AML-193 (cell line): ENCODE data around the gene SLBP.
A peak's percentile ranks its signal among the peaks of the same experiment; 100 is the strongest.

Experiments
- DNase-seq, 2 experiments: peaks; one replicate each; lab custom pipeline; 2025; lab: John Stamatoyannopoulos, UW

SLBP gene

GRCh38 chr4:1749370-1749769, 37.3 kb upstream of the SLBP start:
- no peak for DNase-seq

DNA sequence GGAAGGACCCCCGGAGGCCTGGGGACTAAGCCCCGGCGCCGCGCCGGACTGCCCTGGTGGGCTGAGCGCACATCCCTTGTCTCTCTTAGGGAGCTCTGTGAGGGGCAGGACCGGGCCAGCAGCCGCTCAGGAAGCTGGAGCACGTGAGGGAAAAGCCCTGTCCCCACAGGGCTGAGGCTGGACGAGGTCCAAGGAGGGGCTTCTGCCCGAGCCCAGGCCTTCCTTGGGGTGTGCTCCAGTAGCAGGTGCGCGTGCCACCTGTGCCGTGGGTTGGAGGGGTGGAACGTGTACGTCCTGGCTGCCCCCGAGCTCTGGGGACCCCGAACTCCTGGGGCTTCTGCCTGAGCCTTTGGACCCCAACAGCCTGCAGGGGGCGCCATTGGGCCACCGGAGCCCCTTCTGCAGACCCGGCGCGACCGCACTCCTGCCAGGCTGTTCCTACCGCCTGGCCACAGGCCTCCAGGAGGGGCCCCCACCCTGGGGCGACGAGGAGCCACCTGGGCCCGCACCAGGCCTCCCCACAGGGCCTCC, 36.4 kb upstream of the SLBP start:
- peak; percentile 41 to 53 for DNase-seq

- no peak for DNase-seq
Observed at GRCh38 chr4:1747603-1747967, 35.5 kb upstream of the SLBP start.

DNA sequence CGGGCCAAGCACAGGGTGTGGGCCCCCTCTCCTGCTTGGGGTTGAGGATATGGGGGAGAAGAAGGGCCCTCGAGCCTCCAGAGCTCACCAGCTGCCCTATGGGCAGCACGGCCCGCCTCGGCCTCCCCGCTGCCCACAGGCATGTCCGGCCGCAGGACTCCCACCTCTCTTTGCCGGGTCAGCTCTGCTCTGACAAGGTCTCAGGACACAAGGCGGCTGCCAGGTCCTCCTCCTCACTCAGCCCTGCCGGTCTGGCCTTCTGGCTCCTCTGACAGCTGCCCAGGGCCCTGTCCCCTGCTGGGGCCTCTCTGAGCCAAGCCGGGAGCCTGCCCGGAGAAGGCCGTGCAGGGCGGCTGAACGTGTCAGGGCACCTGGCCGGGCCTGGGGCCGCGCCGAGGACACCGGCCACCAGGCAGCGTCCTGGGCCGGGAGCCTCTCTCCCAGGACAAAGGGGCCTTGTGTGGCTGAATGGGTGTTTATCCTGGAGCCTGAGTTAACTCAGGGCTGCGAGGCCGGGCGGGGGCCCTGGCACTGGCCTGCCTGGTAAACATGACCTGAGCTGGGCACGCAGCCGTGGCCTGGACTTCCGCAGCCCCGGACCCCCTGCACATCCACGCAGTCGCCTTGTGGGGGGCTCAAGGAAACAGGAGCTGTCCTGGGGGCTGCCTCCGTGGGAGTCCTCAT, 34.9 kb upstream of the SLBP start:
- no peak for DNase-seq

- DNase-seq, result peak; percentile 44 to 67
Observed at GRCh38 chr4:1746265-1746691, 34.2 kb upstream of the SLBP start.

- no peak for DNase-seq
Observed at GRCh38 chr4:1745697-1746096, 33.6 kb upstream of the SLBP start.

DNA sequence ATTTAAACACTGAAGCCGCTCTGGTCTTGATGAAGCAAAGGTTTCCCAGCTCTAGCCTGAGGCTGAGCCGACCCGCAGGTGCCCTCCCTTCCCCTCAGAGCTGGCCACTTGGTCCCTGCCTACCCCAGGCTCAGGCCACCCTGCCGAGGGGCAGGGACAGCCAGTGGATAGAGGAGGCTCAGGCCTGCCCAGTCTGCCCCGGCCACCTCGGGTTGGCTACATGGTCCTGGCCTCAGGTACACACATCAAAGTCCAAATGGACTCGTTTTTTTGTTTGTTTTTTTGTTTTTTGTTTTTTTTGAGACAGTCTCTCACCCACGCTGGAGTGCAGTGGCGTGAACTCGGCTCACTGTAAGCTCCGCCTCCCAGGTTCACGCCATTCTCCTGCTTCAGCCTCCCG, 33.0 kb upstream of the SLBP start:
- no peak for DNase-seq

DNA sequence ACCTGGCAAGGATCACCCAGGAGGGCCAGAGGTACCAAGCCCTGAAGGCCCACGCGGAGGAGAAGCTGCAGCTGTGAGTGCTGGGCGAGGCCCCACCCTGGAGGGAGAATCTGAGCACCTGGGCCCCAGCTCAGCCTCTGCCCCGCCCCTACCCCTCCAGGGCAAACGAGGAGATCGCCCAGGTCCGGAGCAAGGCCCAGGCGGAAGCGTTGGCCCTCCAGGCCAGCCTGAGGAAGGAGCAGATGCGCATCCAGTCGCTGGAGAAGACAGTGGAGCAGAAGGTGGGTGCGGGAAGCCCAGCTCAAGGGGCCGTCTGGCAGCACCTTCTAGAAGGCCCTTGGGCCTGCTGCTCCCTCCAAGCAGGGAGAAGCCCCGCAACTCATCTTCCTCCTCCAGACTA, 32.4 kb upstream of the SLBP start:
- no peak for DNase-seq

GRCh38 chr4:1743975-1744374, 31.9 kb upstream of the SLBP start:
- DNase-seq, result no peak

- DNase-seq, result no peak
Observed at GRCh38 chr4:1743551-1743950, 31.4 kb upstream of the SLBP start.

GRCh38 chr4:1741208-1741607, 29.1 kb upstream of the SLBP start:
- no peak for DNase-seq

- DNase-seq, result no peak
Observed at GRCh38 chr4:1740021-1740545, 28.0 kb upstream of the SLBP start.

- no peak for DNase-seq
Observed at GRCh38 chr4:1739358-1739757, 27.2 kb upstream of the SLBP start.

GRCh38 chr4:1738410-1738809, 26.3 kb upstream of the SLBP start:
- no peak for DNase-seq

GRCh38 chr4:1737666-1738065, 25.5 kb upstream of the SLBP start:
- no peak for DNase-seq

DNA sequence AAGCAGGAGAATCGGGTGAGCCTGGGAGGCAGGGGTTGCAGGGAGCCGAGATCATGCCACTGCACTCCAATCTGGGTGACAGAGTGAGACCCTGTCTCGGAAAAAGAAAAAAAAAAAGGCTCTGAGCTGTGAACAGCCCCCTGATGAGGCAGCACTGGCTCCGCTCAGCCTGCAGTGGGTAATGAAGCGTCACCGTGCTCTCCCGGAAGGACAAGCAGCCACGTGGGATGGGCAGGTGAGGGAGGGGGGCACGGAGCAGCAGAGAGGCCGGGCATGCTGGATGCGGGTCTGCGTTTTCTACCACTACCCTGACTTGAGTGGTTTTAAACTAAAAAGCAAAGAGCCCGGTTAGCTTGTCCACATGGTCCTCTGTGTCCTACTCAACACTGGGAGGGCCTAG, 24.7 kb upstream of the SLBP start:
- DNase-seq, result no peak

- DNase-seq, result no peak
Observed at GRCh38 chr4:1735215-1735614, 23.1 kb upstream of the SLBP start.

- no peak for DNase-seq
Observed at GRCh38 chr4:1732911-1733310, 20.8 kb upstream of the SLBP start.

GRCh38 chr4:1731180-1731579, 19.1 kb upstream of the SLBP start:
- no peak for DNase-seq

DNA sequence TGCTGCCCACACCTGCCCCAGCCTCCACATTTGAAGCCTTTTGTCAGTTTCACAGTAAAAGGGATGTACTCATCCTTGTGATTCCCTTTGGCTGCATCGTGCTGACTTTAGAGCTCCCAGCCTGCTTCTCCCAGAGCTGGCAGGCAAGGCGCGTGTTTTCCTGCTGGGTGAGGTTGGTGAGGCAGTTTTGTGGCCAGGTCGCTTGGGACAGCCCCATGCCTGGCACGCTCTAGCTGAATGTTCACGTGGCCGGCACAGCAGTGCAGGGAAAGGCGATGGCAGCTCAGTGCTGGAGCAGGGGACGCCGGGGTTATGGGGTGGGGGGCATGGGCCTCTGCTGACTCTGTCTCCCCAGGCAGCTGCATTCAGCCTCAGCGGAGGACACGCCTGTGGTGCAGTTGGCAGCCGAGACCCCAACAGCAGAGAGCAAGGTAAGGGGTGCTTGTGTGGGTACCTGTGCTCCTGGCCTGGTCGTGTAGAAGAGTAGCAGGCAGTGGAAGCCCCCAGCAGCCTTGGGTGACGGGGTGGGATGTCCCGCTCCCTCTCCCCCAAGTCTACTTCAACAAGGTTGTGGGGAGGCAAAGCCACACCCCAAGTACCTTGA, 18.5 kb upstream of the SLBP start:
- DNase-seq, result no peak

GRCh38 chr4:1728061-1728980, 16.2 kb upstream of the SLBP start:
- no peak for DNase-seq
